Measurements from ENCODE around the gene UBE2G1.
"Not testable (repeated sequence)": the region's sequence is repeated elsewhere in the genome, so short reads cannot be mapped to it uniquely, and the experiment has no call there.

UBE2G1 gene

GRCh38 chr17:4258867-4259266, 107.6 kb downstream of the UBE2G1 start:
- Histone ChIP-seq H3K4me3 (ENCODE audit: low read length) (no peak overlapping the region), H3K4me1 (ENCODE audit: control insufficient read depth, low read depth, low read length) (peaks cover 4% of the 10 kb centered on the region), H3K27ac (ENCODE audit: low read length) (no peak overlapping the region), H3K9ac (ENCODE audit: low read length) (no peak overlapping the region), H3K27me3 (ENCODE audit: control insufficient read depth, insufficient read depth, low read length) (no peaks in the 10 kb centered on the region), H3K9me3 (ENCODE audit: control insufficient read depth, low read depth, low read length) (peaks cover 11% of the 10 kb centered on the region), H3K36me3 (ENCODE audit: control insufficient read depth, low read depth, low read length) (peaks cover 4% of the 10 kb centered on the region)

- H3K36me3 ChIP-seq (ENCODE audit: control insufficient read depth, low read depth, low read length), result peaks cover 4% of the 10 kb centered on the region
- H3K9ac ChIP-seq (ENCODE audit: low read length), result no peak overlapping the region
- H3K27me3 ChIP-seq (ENCODE audit: control insufficient read depth, insufficient read depth, low read length), result no peaks in the 10 kb centered on the region
- no peak overlapping the region for H3K27ac ChIP-seq (ENCODE audit: low read length)
- no peak overlapping the region for H3K4me3 ChIP-seq (ENCODE audit: low read length)
- peaks cover 11% of the 10 kb centered on the region for H3K9me3 ChIP-seq (ENCODE audit: control insufficient read depth, low read depth, low read length)
- peaks cover 4% of the 10 kb centered on the region for H3K4me1 ChIP-seq (ENCODE audit: control insufficient read depth, low read depth, low read length)
These were observed 109.5 kb downstream of the UBE2G1 start for GRCh38 chr17:4256952-4257351.

- H3K4me1 ChIP-seq (ENCODE audit: control insufficient read depth, low read depth, low read length); H3K4me3 ChIP-seq (ENCODE audit: low read length); H3K27me3 ChIP-seq (ENCODE audit: control insufficient read depth, insufficient read depth, low read length); H3K9ac ChIP-seq (ENCODE audit: low read length); H3K27ac ChIP-seq (ENCODE audit: low read length); H3K36me3 ChIP-seq (ENCODE audit: control insufficient read depth, low read depth, low read length): not testable (repeated sequence)
- H3K9me3 ChIP-seq (ENCODE audit: control insufficient read depth, low read depth, low read length), result peaks cover 11% of the 10 kb centered on the region
These were observed 111.2 kb downstream of the UBE2G1 start for GRCh38 chr17:4255271-4255670.

GRCh38 chr17:4250887-4251286, 115.6 kb downstream of the UBE2G1 start:
- Histone ChIP-seq H3K27ac (ENCODE audit: low read length) (no peak overlapping the region), H3K4me1 (ENCODE audit: control insufficient read depth, low read depth, low read length) (peaks cover 17% of the 10 kb centered on the region), H3K9ac (ENCODE audit: low read length) (no peak overlapping the region), H3K9me3 (ENCODE audit: control insufficient read depth, low read depth, low read length) (no peaks in the 10 kb centered on the region), H3K4me3 (ENCODE audit: low read length) (no peak overlapping the region), H3K36me3 (ENCODE audit: control insufficient read depth, low read depth, low read length) (peaks cover 6% of the 10 kb centered on the region), H3K27me3 (ENCODE audit: control insufficient read depth, insufficient read depth, low read length) (no peaks in the 10 kb centered on the region)

- Histone ChIP-seq H3K9me3 (ENCODE audit: control insufficient read depth, low read depth, low read length) (no peaks in the 10 kb centered on the region), H3K27me3 (ENCODE audit: control insufficient read depth, insufficient read depth, low read length) (no peaks in the 10 kb centered on the region), H3K9ac (ENCODE audit: low read length) (no peak overlapping the region), H3K27ac (ENCODE audit: low read length) (no peak overlapping the region), H3K4me1 (ENCODE audit: control insufficient read depth, low read depth, low read length) (peaks cover 17% of the 10 kb centered on the region), H3K4me3 (ENCODE audit: low read length) (no peak overlapping the region), H3K36me3 (ENCODE audit: control insufficient read depth, low read depth, low read length) (peaks cover 6% of the 10 kb centered on the region)
These were observed 116.9 kb downstream of the UBE2G1 start for GRCh38 chr17:4249452-4250029.

GRCh38 chr17:4248504-4249277, 117.8 kb downstream of the UBE2G1 start:
- Histone ChIP-seq H3K9ac (ENCODE audit: low read length) (no peak overlapping the region), H3K4me3 (ENCODE audit: low read length) (no peak overlapping the region)

GRCh38 chr17:4247971-4248388, 118.5 kb downstream of the UBE2G1 start:
- Histone ChIP-seq H3K9me3 (ENCODE audit: control insufficient read depth, low read depth, low read length) (no peaks in the 10 kb centered on the region), H3K27me3 (ENCODE audit: control insufficient read depth, insufficient read depth, low read length) (no peaks in the 10 kb centered on the region), H3K4me3 (ENCODE audit: low read length) (no peak overlapping the region), H3K27ac (ENCODE audit: low read length) (no peak overlapping the region), H3K4me1 (ENCODE audit: control insufficient read depth, low read depth, low read length) (peaks cover 17% of the 10 kb centered on the region), H3K36me3 (ENCODE audit: control insufficient read depth, low read depth, low read length) (peaks cover 6% of the 10 kb centered on the region), H3K9ac (ENCODE audit: low read length) (no peak overlapping the region)

More at GRCh38 chr17:4248504-4249277, 117.8 kb downstream of the UBE2G1 start:
- no peaks in the 10 kb centered on the region for H3K9me3 ChIP-seq (ENCODE audit: control insufficient read depth, low read depth, low read length)
- H3K27me3 ChIP-seq (ENCODE audit: control insufficient read depth, insufficient read depth, low read length), result no peaks in the 10 kb centered on the region
- H3K27ac ChIP-seq (ENCODE audit: low read length), result no peak overlapping the region
- H3K36me3 ChIP-seq (ENCODE audit: control insufficient read depth, low read depth, low read length), result peaks cover 6% of the 10 kb centered on the region
- H3K4me1 ChIP-seq (ENCODE audit: control insufficient read depth, low read depth, low read length), result peaks cover 17% of the 10 kb centered on the region

- Histone ChIP-seq H3K27me3 (ENCODE audit: control insufficient read depth, insufficient read depth, low read length) (no peaks in the 10 kb centered on the region), H3K9ac (ENCODE audit: low read length) (no peak overlapping the region), H3K4me1 (ENCODE audit: control insufficient read depth, low read depth, low read length) (peaks cover 17% of the 10 kb centered on the region), H3K9me3 (ENCODE audit: control insufficient read depth, low read depth, low read length) (no peaks in the 10 kb centered on the region), H3K4me3 (ENCODE audit: low read length) (no peak overlapping the region), H3K27ac (ENCODE audit: low read length) (no peak overlapping the region), H3K36me3 (ENCODE audit: control insufficient read depth, low read depth, low read length) (peaks cover 6% of the 10 kb centered on the region)
These were observed 119.0 kb downstream of the UBE2G1 start for GRCh38 chr17:4247361-4247970.

GRCh38 chr17:4246674-4247073, 119.8 kb downstream of the UBE2G1 start:
- Histone ChIP-seq H3K4me3 (ENCODE audit: low read length) (no peak overlapping the region), H3K27ac (ENCODE audit: low read length) (no peak overlapping the region), H3K4me1 (ENCODE audit: control insufficient read depth, low read depth, low read length) (peaks cover 17% of the 10 kb centered on the region), H3K36me3 (ENCODE audit: control insufficient read depth, low read depth, low read length) (peaks cover 6% of the 10 kb centered on the region), H3K9me3 (ENCODE audit: control insufficient read depth, low read depth, low read length) (no peaks in the 10 kb centered on the region), H3K9ac (ENCODE audit: low read length) (no peak overlapping the region), H3K27me3 (ENCODE audit: control insufficient read depth, insufficient read depth, low read length) (no peaks in the 10 kb centered on the region)

GRCh38 chr17:4241535-4241934, 124.9 kb downstream of the UBE2G1 start:
- Histone ChIP-seq H3K27ac (ENCODE audit: low read length) (no peak overlapping the region), H3K9ac (ENCODE audit: low read length) (no peak overlapping the region), H3K4me1 (ENCODE audit: control insufficient read depth, low read depth, low read length) (no peaks in the 10 kb centered on the region), H3K36me3 (ENCODE audit: control insufficient read depth, low read depth, low read length) (peaks cover 21% of the 10 kb centered on the region), H3K9me3 (ENCODE audit: control insufficient read depth, low read depth, low read length) (no peaks in the 10 kb centered on the region), H3K4me3 (ENCODE audit: low read length) (no peak overlapping the region), H3K27me3 (ENCODE audit: control insufficient read depth, insufficient read depth, low read length) (no peaks in the 10 kb centered on the region)

- H3K9me3 ChIP-seq (ENCODE audit: control insufficient read depth, low read depth, low read length), result no peaks in the 10 kb centered on the region
- no peak overlapping the region for H3K4me3 ChIP-seq (ENCODE audit: low read length)
- H3K36me3 ChIP-seq (ENCODE audit: control insufficient read depth, low read depth, low read length), result peaks cover 52% of the 10 kb centered on the region
- H3K4me1 ChIP-seq (ENCODE audit: control insufficient read depth, low read depth, low read length), result no peaks in the 10 kb centered on the region
- H3K27me3 ChIP-seq (ENCODE audit: control insufficient read depth, insufficient read depth, low read length), result no peaks in the 10 kb centered on the region
- no peak overlapping the region for H3K27ac ChIP-seq (ENCODE audit: low read length)
- H3K9ac ChIP-seq (ENCODE audit: low read length), result no peak overlapping the region
These were observed 130.0 kb downstream of the UBE2G1 start for GRCh38 chr17:4236456-4236855.

All from iPS-18a (cell line).